ENCODE measurements around the gene MAGI2. TPM values are rescaled to one million over a fixed set of nuclear protein-coding genes. Genes with fewer than 3 reads are reported as not detected.

MAGI2 gene
- total RNA-seq, 1 donor from 2014 or later: 5.4 TPM

DNA sequence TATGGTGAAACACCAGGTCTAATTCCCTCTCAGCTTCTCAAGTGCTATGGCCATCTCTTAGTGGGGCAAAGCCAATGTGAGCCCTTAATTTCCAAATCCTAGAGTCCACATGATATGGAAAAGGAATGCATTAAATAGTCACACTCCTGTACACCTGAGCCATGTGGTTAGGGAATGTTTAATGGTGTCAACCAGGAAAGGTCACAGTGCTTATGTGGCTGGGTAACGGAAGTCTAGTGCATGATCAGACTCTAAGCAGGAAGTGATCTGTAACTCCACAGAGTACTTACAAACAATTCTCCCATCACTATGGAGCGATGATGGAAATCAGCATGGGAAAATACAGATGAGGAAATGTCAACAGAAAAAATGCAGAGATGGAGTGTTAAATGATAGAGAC is 148.8 kb downstream of the MAGI2 start:
- no peaks in the 10 kb centered on the region for H4K20me1 ChIP-seq (ENCODE audit: insufficient read depth, low read length)
- H3K36me3 ChIP-seq (ENCODE audit: insufficient read depth, low read length): no peaks in the 10 kb centered on the region
- no peak overlapping the region for H3K4me3 ChIP-seq (ENCODE audit: insufficient read depth, low read depth, low read length)
- FAIRE-seq: no peak
- H3K27me3 ChIP-seq (ENCODE audit: insufficient read depth, low read length): no peaks in the 10 kb centered on the region
- H3K4me1 ChIP-seq (ENCODE audit: insufficient read depth, low read length): no peaks in the 10 kb centered on the region
- no peak overlapping the region for H3K27ac Mint-ChIP-seq (ENCODE audit: unreplicated experiment)
- no peak overlapping the region for H3K9ac ChIP-seq (ENCODE audit: low read length)
- no peak overlapping the region for H3K27ac ChIP-seq (ENCODE audit: low read depth, low read length)
- TF ChIP-seq, protein P1, sequence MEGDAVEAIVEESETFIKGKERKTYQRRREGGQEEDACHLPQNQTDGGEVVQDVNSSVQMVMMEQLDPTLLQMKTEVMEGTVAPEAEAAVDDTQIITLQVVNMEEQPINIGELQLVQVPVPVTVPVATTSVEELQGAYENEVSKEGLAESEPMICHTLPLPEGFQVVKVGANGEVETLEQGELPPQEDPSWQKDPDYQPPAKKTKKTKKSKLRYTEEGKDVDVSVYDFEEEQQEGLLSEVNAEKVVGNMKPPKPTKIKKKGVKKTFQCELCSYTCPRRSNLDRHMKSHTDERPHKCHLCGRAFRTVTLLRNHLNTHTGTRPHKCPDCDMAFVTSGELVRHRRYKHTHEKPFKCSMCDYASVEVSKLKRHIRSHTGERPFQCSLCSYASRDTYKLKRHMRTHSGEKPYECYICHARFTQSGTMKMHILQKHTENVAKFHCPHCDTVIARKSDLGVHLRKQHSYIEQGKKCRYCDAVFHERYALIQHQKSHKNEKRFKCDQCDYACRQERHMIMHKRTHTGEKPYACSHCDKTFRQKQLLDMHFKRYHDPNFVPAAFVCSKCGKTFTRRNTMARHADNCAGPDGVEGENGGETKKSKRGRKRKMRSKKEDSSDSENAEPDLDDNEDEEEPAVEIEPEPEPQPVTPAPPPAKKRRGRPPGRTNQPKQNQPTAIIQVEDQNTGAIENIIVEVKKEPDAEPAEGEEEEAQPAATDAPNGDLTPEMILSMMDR (IDR thresholded peaks at IDR 0.05; ENCODE audit: insufficient read depth, low read depth, low read length): no peak
- TF ChIP-seq EZH2 (IDR thresholded peaks at IDR 0.05; ENCODE audit: insufficient read depth, low read length): no peak
- no peaks in the 10 kb centered on the region for H3K9me3 ChIP-seq (ENCODE audit: insufficient read depth, low read depth, low read length)
- H3K4me3 Mint-ChIP-seq (ENCODE audit: unreplicated experiment): no peak overlapping the region
- H3K9me3 Mint-ChIP-seq (ENCODE audit: unreplicated experiment): no peaks in the 10 kb centered on the region
- no peaks in the 10 kb centered on the region for H3K36me3 Mint-ChIP-seq (ENCODE audit: low read depth, unreplicated experiment)
- no peaks in the 10 kb centered on the region for H3K27me3 Mint-ChIP-seq (ENCODE audit: low read depth, unreplicated experiment)
- no peaks in the 10 kb centered on the region for H3K4me1 Mint-ChIP-seq (ENCODE audit: low read depth, unreplicated experiment)
- DNase-seq (ENCODE audit: low read depth): no peak
- H3K79me2 ChIP-seq (ENCODE audit: insufficient read depth, low read length): no peaks in the 10 kb centered on the region
- no peak overlapping the region for H2AFZ ChIP-seq (ENCODE audit: low read depth, low read length)
- H3K4me2 ChIP-seq (ENCODE audit: low read length): no peak overlapping the region

DNA sequence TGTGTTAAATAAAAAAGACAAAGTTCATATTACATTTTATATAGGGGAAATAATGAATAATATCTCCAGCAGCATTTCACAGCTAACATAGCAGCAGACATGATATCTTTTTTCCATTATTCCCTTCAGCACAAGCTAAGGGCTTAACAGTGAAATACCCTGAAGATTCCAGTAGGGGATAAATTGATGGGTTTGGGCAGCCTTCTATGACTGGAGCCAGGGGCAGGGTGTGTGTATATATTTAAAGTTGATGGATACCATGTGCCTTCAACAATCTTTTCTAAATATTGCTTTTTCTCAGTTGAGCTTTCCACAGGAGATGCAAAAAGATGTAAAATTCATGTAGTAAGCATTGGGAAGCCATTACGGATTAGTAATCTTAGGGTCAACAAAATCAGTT is 151.2 kb downstream of the MAGI2 start:
- Histone ChIP-seq H3K9ac (ENCODE audit: low read length) (no peak overlapping the region), H3K4me1 (ENCODE audit: insufficient read depth, low read length) (no peaks in the 10 kb centered on the region), H3K36me3 (ENCODE audit: insufficient read depth, low read length) (no peaks in the 10 kb centered on the region), H2AFZ (ENCODE audit: low read depth, low read length) (no peak overlapping the region), H3K27me3 (ENCODE audit: insufficient read depth, low read length) (no peaks in the 10 kb centered on the region), H3K4me3 (ENCODE audit: insufficient read depth, low read depth, low read length) (no peak overlapping the region), H3K27ac (ENCODE audit: low read depth, low read length) (no peak overlapping the region), H3K9me3 (ENCODE audit: insufficient read depth, low read depth, low read length) (no peaks in the 10 kb centered on the region), H4K20me1 (ENCODE audit: insufficient read depth, low read length) (no peaks in the 10 kb centered on the region), H3K4me2 (ENCODE audit: low read length) (no peak overlapping the region), H3K79me2 (ENCODE audit: insufficient read depth, low read length) (no peaks in the 10 kb centered on the region)
- Mint-ChIP-seq H3K36me3 (ENCODE audit: low read depth, unreplicated experiment) (no peaks in the 10 kb centered on the region), H3K27me3 (ENCODE audit: low read depth, unreplicated experiment) (no peaks in the 10 kb centered on the region), H3K4me3 (ENCODE audit: unreplicated experiment) (no peak overlapping the region), H3K9me3 (ENCODE audit: unreplicated experiment) (no peaks in the 10 kb centered on the region), H3K27ac (ENCODE audit: unreplicated experiment) (no peak overlapping the region), H3K4me1 (ENCODE audit: low read depth, unreplicated experiment) (no peaks in the 10 kb centered on the region)
- DNase-seq (ENCODE audit: low read depth) (no peak), FAIRE-seq (no peak)
- TF ChIP-seq, protein P1 (IDR thresholded peaks at IDR 0.05; ENCODE audit: insufficient read depth, low read depth, low read length): no peak
- no peak for TF ChIP-seq EZH2 (IDR thresholded peaks at IDR 0.05; ENCODE audit: insufficient read depth, low read length)

DNA sequence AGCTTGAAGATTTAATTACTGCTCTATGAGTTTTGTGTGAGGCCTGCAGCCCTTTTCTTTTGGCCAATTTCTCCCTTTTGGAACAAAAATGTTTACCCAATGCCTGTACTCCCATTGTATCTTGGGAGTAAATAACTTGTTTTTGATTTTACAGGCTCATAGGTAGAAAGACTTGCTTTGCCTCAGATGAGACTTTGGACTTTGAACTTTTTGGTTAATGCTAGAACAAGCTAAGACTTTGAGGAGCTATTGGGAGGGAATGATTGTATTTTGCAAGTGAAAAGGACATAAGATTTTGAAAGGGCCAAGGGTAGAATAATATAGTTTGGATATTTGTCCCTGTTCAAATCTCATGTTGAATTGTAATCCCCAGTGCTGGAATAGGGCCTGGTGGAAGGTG is 152.0 kb downstream of the MAGI2 start:
- H3K27me3 Mint-ChIP-seq (ENCODE audit: low read depth, unreplicated experiment): no peaks in the 10 kb centered on the region
- H3K36me3 Mint-ChIP-seq (ENCODE audit: low read depth, unreplicated experiment): no peaks in the 10 kb centered on the region
- TF ChIP-seq EZH2 (IDR thresholded peaks at IDR 0.05; ENCODE audit: insufficient read depth, low read length): no peak
- TF ChIP-seq, protein P1 (IDR thresholded peaks at IDR 0.05; ENCODE audit: insufficient read depth, low read depth, low read length): no peak
- no peak overlapping the region for H3K27ac ChIP-seq (ENCODE audit: low read depth, low read length)
- H3K4me3 Mint-ChIP-seq (ENCODE audit: unreplicated experiment): no peak overlapping the region
- no peak overlapping the region for H2AFZ ChIP-seq (ENCODE audit: low read depth, low read length)
- H3K9me3 Mint-ChIP-seq (ENCODE audit: unreplicated experiment): no peaks in the 10 kb centered on the region
- no peaks in the 10 kb centered on the region for H3K9me3 ChIP-seq (ENCODE audit: insufficient read depth, low read depth, low read length)
- no peaks in the 10 kb centered on the region for H4K20me1 ChIP-seq (ENCODE audit: insufficient read depth, low read length)
- H3K9ac ChIP-seq (ENCODE audit: low read length): no peak overlapping the region
- no peak for DNase-seq (ENCODE audit: low read depth)
- no peak overlapping the region for H3K27ac Mint-ChIP-seq (ENCODE audit: unreplicated experiment)
- H3K36me3 ChIP-seq (ENCODE audit: insufficient read depth, low read length): no peaks in the 10 kb centered on the region
- no peak for FAIRE-seq
- no peaks in the 10 kb centered on the region for H3K4me1 Mint-ChIP-seq (ENCODE audit: low read depth, unreplicated experiment)
- no peaks in the 10 kb centered on the region for H3K4me1 ChIP-seq (ENCODE audit: insufficient read depth, low read length)
- H3K4me2 ChIP-seq (ENCODE audit: low read length): no peak overlapping the region
- no peaks in the 10 kb centered on the region for H3K27me3 ChIP-seq (ENCODE audit: insufficient read depth, low read length)
- no peak overlapping the region for H3K4me3 ChIP-seq (ENCODE audit: insufficient read depth, low read depth, low read length)
- H3K79me2 ChIP-seq (ENCODE audit: insufficient read depth, low read length): no peaks in the 10 kb centered on the region

Data from astrocyte (in vitro differentiated cells and primary cell).